Activated CD4-positive, CD25-positive, alpha-beta regulatory T cell (primary cell): ENCODE measurements around the gene ITPR1.

Source experiments
- DNase-seq, 4 experiments: peaks; one replicate each; lab custom pipeline; 2025; lab: John Stamatoyannopoulos, UW

The ITPR1 gene

GRCh38 chr3:4686619-4687018, 193.5 kb downstream of the ITPR1 start:
- DNase-seq = no peak

DNA sequence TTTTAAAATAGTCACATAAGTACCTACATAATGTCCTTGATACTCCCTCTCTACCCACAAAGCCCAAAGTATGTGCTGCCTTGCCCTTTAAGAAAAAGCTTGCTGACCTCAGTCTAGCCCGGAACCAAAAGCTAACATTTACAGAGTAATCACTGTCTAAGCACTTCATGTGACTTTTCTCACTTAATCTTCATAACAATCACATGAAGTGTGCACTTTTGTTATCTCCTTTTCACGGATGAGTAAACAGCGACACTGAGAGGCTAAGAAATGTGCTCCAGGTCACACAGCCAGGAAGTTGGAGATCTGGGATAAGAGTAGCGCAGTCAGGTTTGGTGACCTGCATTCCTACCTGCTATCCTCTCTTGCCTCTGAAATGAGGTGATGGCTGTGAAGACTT, 194.0 kb downstream of the ITPR1 start:
- no peak for DNase-seq

DNA sequence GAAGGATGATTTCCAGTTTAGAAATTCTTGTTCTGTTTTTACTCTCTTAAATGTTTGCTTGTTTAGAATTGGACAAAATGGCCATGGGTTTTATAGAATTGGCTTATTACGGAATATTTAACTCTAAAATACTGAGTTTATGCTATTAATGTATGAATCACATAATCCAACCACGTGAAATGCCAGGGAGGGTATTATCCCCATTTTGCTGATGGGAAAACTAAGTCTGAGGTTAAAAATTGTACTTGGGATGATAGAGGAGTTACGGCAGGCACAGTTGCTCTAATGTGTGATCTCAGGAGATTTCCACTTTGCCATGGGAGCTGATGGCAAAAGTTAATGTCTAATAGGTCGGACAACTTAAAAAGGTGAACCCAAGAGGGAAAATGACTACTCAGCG, 194.4 kb downstream of the ITPR1 start:
- DNase-seq = no peak

GRCh38 chr3:4688411-4688810, 195.3 kb downstream of the ITPR1 start:
- DNase-seq = no peak

DNA sequence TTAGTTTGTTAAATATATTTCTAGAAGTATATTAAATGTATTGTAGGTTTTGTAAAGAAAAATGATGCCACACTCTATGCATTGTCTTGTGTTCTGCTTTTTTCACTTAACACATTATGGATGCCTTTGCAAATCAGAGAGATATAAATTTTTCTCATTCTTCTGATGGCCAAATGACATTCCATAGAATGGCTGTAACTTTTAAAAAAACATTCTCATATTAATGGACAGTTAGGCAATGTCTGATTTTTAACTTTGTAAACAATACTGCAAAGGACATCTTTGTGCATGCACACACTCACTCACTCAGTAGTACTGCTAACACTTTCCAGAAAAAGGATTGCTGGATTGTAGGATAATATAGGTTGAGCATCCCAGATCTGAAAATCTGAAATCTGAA, 195.9 kb downstream of the ITPR1 start:
- no peak for DNase-seq

DNA sequence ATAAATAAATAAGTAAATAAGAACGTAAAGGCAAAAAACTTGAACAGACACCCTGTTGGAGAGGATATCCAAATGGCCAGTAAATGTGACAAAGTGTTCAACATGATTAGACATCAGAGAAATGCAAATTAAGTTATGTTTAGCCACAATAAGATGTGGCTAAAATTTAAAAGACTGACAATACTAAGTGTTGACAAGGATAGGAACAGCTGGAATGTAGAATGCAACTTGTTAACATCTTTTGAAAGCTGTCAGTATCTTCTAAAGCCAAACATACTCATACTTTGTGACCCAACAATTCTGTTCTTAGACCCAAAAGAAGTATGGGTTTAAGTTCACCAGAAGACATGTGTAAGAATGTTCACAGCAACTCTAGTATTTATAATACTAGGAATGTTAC, 197.1 kb downstream of the ITPR1 start:
- DNase-seq = no peak

DNA sequence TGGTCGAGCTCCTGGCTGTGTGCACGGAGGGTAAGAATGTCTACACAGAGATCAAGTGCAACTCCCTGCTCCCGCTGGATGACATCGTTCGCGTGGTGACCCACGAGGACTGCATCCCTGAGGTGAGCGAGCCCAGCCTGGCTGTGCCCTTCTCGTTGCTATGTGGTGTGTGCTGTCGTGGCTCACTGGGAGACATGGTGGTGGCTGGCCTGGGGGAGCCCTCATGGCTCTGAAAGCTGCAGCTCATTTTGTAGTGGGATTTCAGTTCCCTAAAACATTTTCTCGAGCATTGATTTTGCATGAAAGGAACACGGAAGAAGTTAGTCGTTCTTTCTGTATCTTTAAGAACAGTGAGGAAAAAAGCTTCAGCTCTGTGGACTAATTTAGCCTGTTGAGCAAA, 200.5 kb downstream of the ITPR1 start:
- no peak for DNase-seq

DNA sequence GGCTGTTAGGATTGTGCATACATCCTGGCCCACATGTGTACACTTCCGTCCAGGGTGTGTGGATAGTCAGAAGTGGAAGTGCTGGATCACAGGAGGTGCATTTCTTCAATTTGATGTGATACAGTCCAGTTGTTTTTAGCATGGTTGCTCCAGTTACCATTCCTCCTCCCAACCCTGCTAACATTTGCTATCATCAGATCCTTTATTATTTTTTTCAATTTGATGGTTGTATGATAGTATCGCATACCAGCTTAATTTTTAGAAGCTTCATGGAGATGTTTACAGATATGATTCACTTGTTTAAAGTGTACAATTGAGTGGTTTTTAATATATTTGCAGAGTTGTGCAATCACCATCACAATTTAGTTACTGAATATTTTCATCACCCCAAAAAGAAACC, 202.7 kb downstream of the ITPR1 start:
- DNase-seq = no peak

- no peak for DNase-seq
These were observed 203.1 kb downstream of the ITPR1 start for GRCh38 chr3:4696266-4696665.

DNA sequence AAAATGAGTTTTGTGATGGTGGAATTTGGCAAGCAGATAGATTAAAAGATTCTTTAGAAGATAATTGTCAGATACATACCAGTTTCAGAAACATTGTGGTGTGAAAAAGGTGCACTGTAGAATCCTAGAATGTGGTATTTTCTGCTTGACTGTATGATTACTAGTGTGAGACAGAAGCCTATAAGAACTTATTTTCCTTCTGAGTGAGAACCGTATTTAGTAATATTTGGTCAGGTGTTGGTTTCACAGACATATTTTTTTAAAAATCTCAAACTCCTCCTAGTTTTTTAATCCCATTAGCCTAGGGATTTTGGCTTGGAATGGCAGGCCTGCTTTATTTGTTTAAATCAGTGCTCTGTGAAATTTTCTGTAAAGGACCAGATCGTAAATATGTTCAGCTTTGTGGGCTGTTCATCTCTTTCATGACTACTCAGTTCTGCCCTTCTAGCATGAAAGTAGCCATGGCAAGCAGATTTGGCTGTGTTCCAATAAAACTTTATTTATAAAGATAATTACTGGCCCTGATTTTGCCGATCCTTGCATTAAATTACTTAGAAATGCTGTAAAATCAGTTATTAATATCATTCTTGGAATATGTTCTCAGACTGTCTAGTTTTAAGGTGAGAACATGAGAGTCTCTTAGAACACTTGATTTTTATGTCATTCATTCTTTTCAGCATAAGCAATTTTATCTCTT, 205.1 kb downstream of the ITPR1 start:
- DNase-seq = no peak

DNA sequence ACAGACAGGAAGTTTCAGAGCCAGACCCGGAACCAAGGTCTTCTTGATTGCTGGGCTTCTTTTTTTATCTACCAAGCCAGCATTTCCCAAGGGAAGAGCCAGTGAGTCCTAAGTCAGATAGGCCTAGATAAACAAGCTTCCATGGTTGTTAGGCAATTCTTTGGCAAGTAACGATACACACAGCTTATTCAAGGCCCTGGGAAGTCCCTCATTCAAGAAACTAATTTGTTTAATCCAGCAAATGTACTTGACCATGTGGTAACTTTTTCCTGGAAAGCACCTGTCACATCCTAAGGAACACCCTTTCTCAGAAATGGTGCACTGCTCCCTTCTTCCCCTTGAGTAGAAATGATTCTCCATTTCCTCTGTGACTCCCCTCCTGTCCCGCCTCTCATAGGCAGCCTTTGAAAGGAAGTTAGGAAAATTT, 209.9 kb downstream of the ITPR1 start:
- DNase-seq = no peak

- no peak for DNase-seq
These were observed 211.4 kb downstream of the ITPR1 start for GRCh38 chr3:4704552-4704951.

- DNase-seq = no peak
These were observed 214.2 kb downstream of the ITPR1 start for GRCh38 chr3:4707324-4707723.

DNA sequence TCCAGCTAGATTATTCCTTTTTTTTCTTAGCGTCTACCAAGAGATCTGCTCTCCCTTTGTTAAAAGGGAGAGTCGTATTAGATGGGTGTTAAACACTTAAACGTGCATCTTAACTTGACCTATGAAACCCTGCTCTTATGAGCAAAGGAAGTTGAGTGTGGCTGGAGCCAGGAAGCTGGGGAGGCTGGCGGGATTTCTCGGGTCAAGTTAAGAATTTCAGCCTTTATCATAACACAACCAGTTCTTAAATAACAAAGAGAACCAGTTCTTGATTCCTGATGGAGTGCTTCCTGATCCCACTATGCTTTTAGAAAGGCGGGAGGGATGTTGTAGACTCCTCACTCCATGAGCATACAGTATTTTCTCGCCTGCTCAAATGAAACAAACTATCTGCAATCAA, 215.1 kb downstream of the ITPR1 start:
- DNase-seq = no peak

GRCh38 chr3:4709341-4709740, 216.2 kb downstream of the ITPR1 start:
- no peak for DNase-seq

DNA sequence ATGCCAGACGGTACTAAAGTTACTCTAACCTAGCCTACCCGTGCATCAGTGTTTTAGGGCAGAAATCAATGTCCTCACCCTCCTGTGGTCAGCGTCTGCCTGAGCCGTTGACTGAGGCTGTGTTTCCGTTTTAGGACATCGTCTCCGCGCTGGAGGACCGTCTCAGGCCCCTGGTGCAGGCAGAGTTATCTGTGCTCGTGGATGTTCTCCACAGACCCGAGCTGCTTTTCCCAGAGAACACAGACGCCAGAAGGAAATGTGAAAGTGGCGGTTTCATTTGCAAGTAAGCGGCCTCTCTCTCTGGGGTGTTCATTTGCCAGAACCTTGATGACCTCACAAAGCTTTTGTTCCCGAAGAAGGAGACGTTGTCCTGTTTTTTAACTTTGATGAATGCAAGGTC, 217.0 kb downstream of the ITPR1 start:
- DNase-seq = no peak

GRCh38 chr3:4711680-4711992, 218.5 kb downstream of the ITPR1 start:
- DNase-seq = no peak

- DNase-seq = no peak
These were observed 219.0 kb downstream of the ITPR1 start for GRCh38 chr3:4712109-4712508.

GRCh38 chr3:4714045-4714444, 220.9 kb downstream of the ITPR1 start:
- no peak for DNase-seq

DNA sequence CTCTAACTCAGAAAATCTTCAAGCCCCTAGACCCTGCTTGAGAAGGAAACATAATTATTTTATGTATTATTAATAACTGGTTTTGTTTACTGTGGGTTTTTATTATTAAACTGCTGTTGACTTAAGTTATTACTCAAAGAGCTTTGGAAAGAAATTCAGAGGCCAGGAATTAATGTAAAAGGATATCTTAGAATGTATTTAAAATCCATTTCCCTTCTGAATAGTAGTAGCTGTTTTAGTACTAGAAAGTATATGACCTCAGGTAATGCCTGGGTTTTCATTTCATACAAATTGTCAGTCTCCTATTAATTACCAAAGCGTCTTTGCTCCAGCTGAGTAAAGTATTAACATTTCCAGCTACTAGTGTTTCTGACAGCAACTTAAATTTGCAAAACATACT, 223.1 kb downstream of the ITPR1 start:
- DNase-seq = no peak

GRCh38 chr3:4716706-4717362, 223.7 kb downstream of the ITPR1 start:
- DNase-seq = no peak

- no peak for DNase-seq
These were observed 224.2 kb downstream of the ITPR1 start for GRCh38 chr3:4717363-4717740.

DNA sequence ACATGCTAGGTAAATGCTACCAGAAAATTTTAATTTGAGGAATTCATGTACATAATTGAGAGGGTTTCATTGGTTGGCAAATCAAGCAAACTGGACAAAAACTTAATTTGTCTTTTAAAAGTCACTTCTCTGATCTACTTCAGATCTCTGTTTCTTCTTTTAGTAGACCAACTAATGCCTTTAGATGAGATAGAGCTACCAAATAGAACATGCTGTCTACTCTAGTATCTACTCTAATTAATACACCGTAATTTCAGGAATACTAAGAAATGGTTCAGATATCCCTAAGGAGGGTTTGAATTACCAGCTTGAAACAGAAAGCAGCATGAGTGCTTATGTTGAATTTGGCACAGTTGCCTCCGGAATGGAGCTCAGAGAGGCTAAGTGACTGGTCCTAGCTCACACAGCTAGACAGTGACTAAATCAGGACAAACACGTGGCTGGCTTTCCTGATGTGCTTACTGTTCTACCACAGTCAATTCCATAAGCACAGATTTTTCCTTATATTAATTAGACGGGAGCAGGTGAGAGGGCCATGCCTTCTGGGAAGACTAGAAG, 225.1 kb downstream of the ITPR1 start:
- DNase-seq = no peak

DNA sequence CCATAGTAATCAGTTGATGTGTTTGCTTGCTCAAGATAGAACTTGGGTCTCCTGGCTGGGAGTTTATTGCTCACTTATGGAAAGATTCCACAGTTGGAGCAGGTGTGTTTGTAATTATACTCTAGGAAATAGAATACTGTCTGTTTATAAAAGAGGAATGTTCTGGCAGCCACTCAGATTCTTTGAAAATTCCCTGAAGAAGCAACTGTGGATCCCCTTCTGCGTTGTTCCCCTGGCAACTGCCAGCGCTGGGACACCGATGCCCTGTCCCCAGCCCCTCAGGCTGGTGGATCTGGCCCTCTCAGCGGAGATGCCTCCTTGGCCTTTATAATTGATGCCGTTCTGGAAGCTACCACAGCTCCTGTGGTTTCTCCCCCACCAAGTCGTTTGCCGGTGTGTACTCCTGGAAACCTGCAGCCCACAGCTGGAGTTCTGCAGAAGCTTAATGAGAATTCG, 225.9 kb downstream of the ITPR1 start:
- DNase-seq = no peak
